Measurements from ENCODE around the gene SLC9A3.

The SLC9A3 gene

GRCh38 chr5:432928-433791 lies 91.1 kb downstream of the SLC9A3 start:
- peaks cover 0 to 12% (median 0%) of the 10 kb centered on the region in 11 experiments; a peak in 3 of 22 replicates for H4K20me1 ChIP-seq
- no peak overlapping the region for H3K4me3 ChIP-seq
- H3K4me1 ChIP-seq = peaks cover 12 to 49% (median 29%) of the 10 kb centered on the region in 10 experiments; a peak in 18 of 20 replicates
- no peak for TF ChIP-seq Cebpa-rat (IDR thresholded peaks at IDR 0.05)
- no peaks in the 10 kb centered on the region for H3K9me3 ChIP-seq (replicated peaks in 1 of 11)
- H3K9ac ChIP-seq = peak overlapping the region in 1 of 11 experiments; percentile 10; a peak in 1 of 22 replicates
- H3K36me3 ChIP-seq = no peaks in the 10 kb centered on the region
- H3K27me3 ChIP-seq = peaks cover 0 to 15% (median 0%) of the 10 kb centered on the region in 11 experiments; a peak in 5 of 22 replicates
- H3K27ac ChIP-seq = no peak overlapping the region
- H3K4me2 ChIP-seq = peak overlapping the region in 9 of 11 experiments; percentile 37 to 75 (median 61); a peak in 16 of 22 replicates

- Histone ChIP-seq H3K9me3 (replicated peaks in 1 of 11) (no peaks in the 10 kb centered on the region), H4K20me1 (peaks cover 0 to 12% (median 0%) of the 10 kb centered on the region in 11 experiments; a peak in 3 of 22 replicates), H3K36me3 (no peaks in the 10 kb centered on the region), H3K9ac (peak overlapping the region in 1 of 11 experiments; percentile 10; a peak in 1 of 22 replicates), H3K27ac (no peak overlapping the region), H3K4me3 (no peak overlapping the region), H3K27me3 (peaks cover 0 to 15% (median 0%) of the 10 kb centered on the region in 11 experiments; a peak in 5 of 22 replicates), H3K4me1 (peaks cover 12 to 49% (median 29%) of the 10 kb centered on the region in 10 experiments; a peak in 18 of 20 replicates), H3K4me2 (peak overlapping the region in 9 of 11 experiments; percentile 37 to 75 (median 61); a peak in 17 of 22 replicates)
- no peak for TF ChIP-seq Cebpa-rat (IDR thresholded peaks at IDR 0.05)
Observed at GRCh38 chr5:432201-432927, 91.9 kb downstream of the SLC9A3 start.

GRCh38 chr5:431711-432050 lies 92.6 kb downstream of the SLC9A3 start:
- H3K27me3 ChIP-seq = peaks cover 0 to 15% (median 0%) of the 10 kb centered on the region in 11 experiments; a peak in 5 of 22 replicates
- no peak overlapping the region for H3K27ac ChIP-seq
- no peak for TF ChIP-seq Cebpa-rat (IDR thresholded peaks at IDR 0.05)
- H3K4me1 ChIP-seq = peaks cover 10 to 49% (median 29%) of the 10 kb centered on the region in 10 experiments; a peak in 18 of 20 replicates
- H3K9me3 ChIP-seq (replicated peaks in 1 of 11) = no peaks in the 10 kb centered on the region
- peak overlapping the region in 4 of 11 experiments; percentile 62 to 66 (median 64); a peak in 6 of 22 replicates for H3K4me2 ChIP-seq
- H3K9ac ChIP-seq = no peak overlapping the region
- peaks cover 0 to 12% (median 0%) of the 10 kb centered on the region in 11 experiments; a peak in 3 of 22 replicates for H4K20me1 ChIP-seq
- no peaks in the 10 kb centered on the region for H3K36me3 ChIP-seq
- no peak overlapping the region for H3K4me3 ChIP-seq

- Histone ChIP-seq H3K27ac (no peak overlapping the region), H3K27me3 (peaks cover 0 to 15% (median 0%) of the 10 kb centered on the region in 11 experiments; a peak in 5 of 22 replicates), H3K4me3 (no peak overlapping the region), H3K9ac (no peak overlapping the region), H3K9me3 (replicated peaks in 1 of 11) (no peaks in the 10 kb centered on the region), H3K36me3 (no peaks in the 10 kb centered on the region), H3K4me2 (peak overlapping the region; percentile 5 to 70 (median 46); a peak in 19 of 22 replicates), H4K20me1 (peaks cover 0 to 12% (median 0%) of the 10 kb centered on the region in 11 experiments; a peak in 3 of 22 replicates), H3K4me1 (peaks cover 8 to 49% (median 29%) of the 10 kb centered on the region in 10 experiments; a peak in 18 of 20 replicates)
- TF ChIP-seq Cebpa-rat (IDR thresholded peaks at IDR 0.05) = no peak
Observed at GRCh38 chr5:431001-431710, 93.1 kb downstream of the SLC9A3 start.

- H3K9ac ChIP-seq = no peak overlapping the region
- no peak for TF ChIP-seq Cebpa-rat (IDR thresholded peaks at IDR 0.05)
- H3K9me3 ChIP-seq (replicated peaks in 1 of 11) = no peaks in the 10 kb centered on the region
- no peaks in the 10 kb centered on the region for H3K36me3 ChIP-seq
- peaks cover 0 to 15% (median 0%) of the 10 kb centered on the region in 11 experiments; a peak in 5 of 22 replicates for H3K27me3 ChIP-seq
- H3K4me3 ChIP-seq = no peak overlapping the region
- H3K4me2 ChIP-seq = peak overlapping the region; percentile 5 to 70 (median 46); a peak in 19 of 22 replicates
- H4K20me1 ChIP-seq = peaks cover 0 to 12% (median 0%) of the 10 kb centered on the region in 11 experiments; a peak in 3 of 22 replicates
- H3K27ac ChIP-seq = no peak overlapping the region
- peaks cover 16 to 55% (median 34%) of the 10 kb centered on the region in 10 experiments for H3K4me1 ChIP-seq
Observed at GRCh38 chr5:430214-430925, 93.9 kb downstream of the SLC9A3 start.

- Histone ChIP-seq H3K9ac (no peak overlapping the region), H3K4me1 (peaks cover 23 to 63% (median 41%) of the 10 kb centered on the region in 10 experiments), H3K27ac (no peak overlapping the region), H3K4me3 (no peak overlapping the region), H3K36me3 (no peaks in the 10 kb centered on the region), H3K4me2 (peak overlapping the region in 7 of 11 experiments; percentile 28 to 70 (median 62); a peak in 9 of 22 replicates), H3K9me3 (replicated peaks in 1 of 11) (no peaks in the 10 kb centered on the region), H3K27me3 (peaks cover 0 to 15% (median 0%) of the 10 kb centered on the region in 11 experiments; a peak in 5 of 22 replicates), H4K20me1 (peaks cover 0 to 12% (median 0%) of the 10 kb centered on the region in 11 experiments; a peak in 3 of 22 replicates)
- no peak for TF ChIP-seq Cebpa-rat (IDR thresholded peaks at IDR 0.05)
Observed at GRCh38 chr5:429453-430188, 94.6 kb downstream of the SLC9A3 start.

GRCh38 chr5:428754-429452 lies 95.3 kb downstream of the SLC9A3 start:
- TF ChIP-seq Cebpa-rat (IDR thresholded peaks at IDR 0.05) = no peak
- Histone ChIP-seq H4K20me1 (peaks cover 0 to 12% (median 0%) of the 10 kb centered on the region in 11 experiments; a peak in 2 of 22 replicates), H3K27ac (no peak overlapping the region), H3K27me3 (peaks cover 0 to 15% (median 0%) of the 10 kb centered on the region in 11 experiments; a peak in 5 of 22 replicates), H3K36me3 (no peaks in the 10 kb centered on the region), H3K9me3 (replicated peaks in 1 of 11) (no peaks in the 10 kb centered on the region), H3K4me2 (peak overlapping the region in 1 of 11 experiments; percentile 26; a peak in 2 of 22 replicates), H3K4me3 (no peak overlapping the region), H3K4me1 (peaks cover 30 to 70% (median 48%) of the 10 kb centered on the region in 10 experiments), H3K9ac (no peak overlapping the region)
